MM.1S (cell line): ENCODE data around the gene CLEC4F.

Experiments
- DNase-seq: peaks from one replicate; pipeline ENCODE4 v3.0.0-alpha.2; 2015
- H2AFZ ChIP-seq: fragments of 300-600 bp; sonication (generic); 2 replicates; pipeline ENCODE4 v1.6.0; 2016; ENCODE audit warnings: antibody characterized with exemption, low read length
- H3F3A ChIP-seq: fragments of 300-600 bp; sonication (generic); 2 replicates; pipeline ENCODE4 v1.6.1; 2016; ENCODE audit warnings: mild to moderate bottlenecking, antibody characterized with exemption, low read length, moderate library complexity, mixed read lengths; ENCODE audit not compliant: insufficient read depth
- H3K27ac ChIP-seq: fragments of 300-600 bp; sonication (generic); 2 replicates; pipeline ENCODE4 v1.5.1; 2016; ENCODE audit warnings: mild to moderate bottlenecking, low read length
- H3K27me3 ChIP-seq: fragments of 300-600 bp; sonication (generic); replicated peaks from 2 replicates; pipeline ENCODE4 v1.6.0; 2016; ENCODE audit warnings: low read length; ENCODE audit not compliant: insufficient read depth
- H3K36me3 ChIP-seq: fragments of 300-600 bp; sonication (generic); replicated peaks from 2 replicates; pipeline ENCODE4 v1.6.1; 2016; ENCODE audit warnings: mild to moderate bottlenecking, low read length, mixed read lengths; ENCODE audit not compliant: insufficient read depth
- H3K4me1 ChIP-seq: fragments of 300-600 bp; sonication (generic); 2 replicates; pipeline ENCODE4 v1.6.1; 2016; ENCODE audit warnings: low read length, mixed read lengths
- H3K4me2 ChIP-seq: fragments of 300-600 bp; sonication (generic); 2 replicates; pipeline ENCODE4 v1.6.0; 2016; ENCODE audit warnings: low read depth, low read length
- H3K4me3 ChIP-seq: fragments of 300-600 bp; sonication (generic); 2 replicates; pipeline ENCODE4 v1.5.1; 2016; ENCODE audit warnings: low read length, mixed read lengths
- H3K79me2 ChIP-seq: fragments of 300-600 bp; sonication (generic); 2 replicates; pipeline ENCODE4 v1.6.1; 2016; ENCODE audit warnings: mixed run types, low read length, mixed read lengths
- H3K9ac ChIP-seq: fragments of 300-600 bp; sonication (generic); 2 replicates; pipeline ENCODE4 v1.6.1; 2016; ENCODE audit warnings: low read length, mixed read lengths
- H3K9me2 ChIP-seq: fragments of 300-600 bp; sonication (generic); replicated peaks from 2 replicates; pipeline ENCODE4 v1.6.1; 2016; ENCODE audit warnings: mild to moderate bottlenecking, low read length, mixed read lengths; ENCODE audit not compliant: insufficient read depth
- H3K9me3 ChIP-seq: fragments of 300-600 bp; sonication (generic); replicated peaks from 2 replicates; pipeline ENCODE4 v1.6.1; 2016; ENCODE audit warnings: mild to moderate bottlenecking, low read length, mixed read lengths; ENCODE audit not compliant: insufficient read depth
- H4K20me1 ChIP-seq: fragments of 300-600 bp; sonication (generic); 2 replicates; pipeline ENCODE4 v1.6.1; 2016; ENCODE audit warnings: mild to moderate bottlenecking, low read length, moderate library complexity, mixed read lengths; ENCODE audit not compliant: insufficient read depth
- CTCF ChIP-seq: fragments of 300-600 bp; sonication (generic); IDR thresholded peaks from 2 replicates; pipeline ENCODE4 v1.5.1; 2016; ENCODE audit warnings: antibody characterized with exemption, low read length, mixed read lengths
- EZH2 ChIP-seq: fragments of 300-600 bp; sonication (generic); optimal IDR thresholded peaks from 2 replicates; pipeline ENCODE3; 2017; ENCODE audit warnings: low read depth, mild to moderate bottlenecking, antibody characterized with exemption, low read length, mixed read lengths
- EZH2phosphoT487 ChIP-seq: fragments of 300-600 bp; sonication (generic); IDR thresholded peaks from 2 replicates; pipeline ENCODE4 v1.6.1; 2018; ENCODE audit warnings: antibody characterized with exemption, low read length

Gene CLEC4F

GRCh38 chr2:70816726-70817125, 3.7 kb downstream of the CLEC4F start:
- DNase-seq, result no peak
- H3K9ac ChIP-seq, result no peak overlapping the region
- H3K4me2 ChIP-seq, result no peak overlapping the region
- no peaks in the 10 kb centered on the region for H4K20me1 ChIP-seq
- H3K9me2 ChIP-seq, result no peaks in the 10 kb centered on the region
- no peak overlapping the region for H3K4me3 ChIP-seq
- H3K27me3 ChIP-seq, result no peaks in the 10 kb centered on the region
- no peaks in the 10 kb centered on the region for H3K4me1 ChIP-seq
- no peak overlapping the region for H3K27ac ChIP-seq
- no peak for TF ChIP-seq CTCF
- TF ChIP-seq EZH2phosphoT487, result no peak
- no peak for TF ChIP-seq EZH2
- H3K9me3 ChIP-seq, result no peaks in the 10 kb centered on the region
- no peaks in the 10 kb centered on the region for H3K79me2 ChIP-seq
- no peak overlapping the region for H2AFZ ChIP-seq
- no peaks in the 10 kb centered on the region for H3F3A ChIP-seq
- no peaks in the 10 kb centered on the region for H3K36me3 ChIP-seq

- Histone ChIP-seq H3K9me3 (no peaks in the 10 kb centered on the region), H3K4me1 (no peaks in the 10 kb centered on the region), H3K9me2 (no peaks in the 10 kb centered on the region), H3K27me3 (no peaks in the 10 kb centered on the region), H3K4me2 (no peak overlapping the region), H3K9ac (no peak overlapping the region), H3K27ac (no peak overlapping the region), H2AFZ (no peak overlapping the region), H3K4me3 (no peak overlapping the region), H4K20me1 (no peaks in the 10 kb centered on the region), H3K79me2 (no peaks in the 10 kb centered on the region), H3K36me3 (no peaks in the 10 kb centered on the region), H3F3A (no peaks in the 10 kb centered on the region)
- TF ChIP-seq EZH2phosphoT487 (no peak), CTCF (no peak), EZH2 (no peak)
- no peak for DNase-seq
Observed at GRCh38 chr2:70808983-70809958, 11.1 kb downstream of the CLEC4F start.

GRCh38 chr2:70807828-70808118, 12.6 kb downstream of the CLEC4F start:
- Histone ChIP-seq H3K4me3 (no peak overlapping the region), H3K4me1 (no peaks in the 10 kb centered on the region), H3K4me2 (no peak overlapping the region), H3K9ac (no peak overlapping the region), H2AFZ (no peak overlapping the region), H3K9me3 (no peaks in the 10 kb centered on the region), H3K9me2 (no peaks in the 10 kb centered on the region), H3K36me3 (no peaks in the 10 kb centered on the region), H4K20me1 (no peaks in the 10 kb centered on the region), H3F3A (no peaks in the 10 kb centered on the region), H3K27me3 (no peaks in the 10 kb centered on the region), H3K27ac (no peak overlapping the region), H3K79me2 (no peaks in the 10 kb centered on the region)
- no peak for DNase-seq
- TF ChIP-seq EZH2 (no peak), CTCF (no peak), EZH2phosphoT487 (no peak)
